Smooth muscle cell (in vitro differentiated cells): Measurements from ENCODE around the gene CNDP2. TPM values are rescaled to one million over a fixed set of nuclear protein-coding genes. Genes with fewer than 3 reads are reported as not detected.

Experiments used
- DNase-seq: peaks from one replicate; lab custom pipeline; 2025; ENCODE audit not compliant: unreplicated experiment; lab: John Stamatoyannopoulos, UW
- H2AFZ ChIP-seq: fragments of 200-600 bp; sonication (generic); 2 replicates; pipeline ENCODE4 v1.6.0; 2016; ENCODE audit warnings: antibody characterized with exemption, low read depth, mild to moderate bottlenecking
- H3F3A ChIP-seq: fragments of 200-600 bp; sonication (generic); 2 replicates; pipeline ENCODE4 v1.6.0; 2017; ENCODE audit warnings: antibody characterized with exemption, low read depth
- H3K27ac ChIP-seq: fragments of 200-600 bp; sonication (generic); 2 replicates; pipeline ENCODE4 v1.5.1; 2016; ENCODE audit warnings: low read depth, mild to moderate bottlenecking
- H3K27me3 ChIP-seq: fragments of 200-600 bp; sonication (generic); 2 replicates; pipeline ENCODE4 v1.6.1; 2016; ENCODE audit warnings: low read depth, mild to moderate bottlenecking
- H3K36me3 ChIP-seq: fragments of 200-600 bp; sonication (generic); 2 replicates; pipeline ENCODE4 v1.5.1; 2016; ENCODE audit warnings: low read depth
- H3K4me1 ChIP-seq: fragments of 200-600 bp; sonication (generic); 2 replicates; pipeline ENCODE4 v1.5.1; 2016; ENCODE audit warnings: low read depth
- H3K4me2 ChIP-seq: fragments of 200-600 bp; sonication (generic); 2 replicates; pipeline ENCODE4 v1.6.0; 2016; ENCODE audit warnings: mild to moderate bottlenecking
- H3K4me3 ChIP-seq: fragments of 200-600 bp; sonication (generic); 2 replicates; pipeline ENCODE4 v1.5.1; 2016; ENCODE audit warnings: mild to moderate bottlenecking
- H3K79me2 ChIP-seq: fragments of 200-600 bp; sonication (generic); 2 replicates; pipeline ENCODE4 v1.6.0; 2016; ENCODE audit warnings: low read depth, mild to moderate bottlenecking
- H3K9ac ChIP-seq: fragments of 200-600 bp; sonication (generic); 2 replicates; pipeline ENCODE4 v1.6.0; 2016; ENCODE audit warnings: low read depth
- H3K9me3 ChIP-seq: fragments of 200-600 bp; sonication (generic); replicated peaks from 2 replicates; pipeline ENCODE4 v1.5.1; 2016; ENCODE audit warnings: low read depth
- H4K20me1 ChIP-seq: fragments of 200-600 bp; sonication (generic); 2 replicates; pipeline ENCODE4 v1.6.0; 2016; ENCODE audit warnings: low read depth
- CTCF ChIP-seq: fragments of 200-600 bp; sonication (generic); IDR thresholded peaks from 2 replicates; pipeline ENCODE4 v1.5.1; 2017; ENCODE audit warnings: borderline replicate concordance, mild to moderate bottlenecking, antibody characterized with exemption; ENCODE audit not compliant: insufficient read depth, poor library complexity, severe bottlenecking
- WGBS: methylation state at CpG from one replicate; pipeline ENCODE4 v1.1.7; 2016; ENCODE audit warnings: low lambda C conversion rate; 5-methylcytosine and 5-hydroxymethylcytosine counted together
- polyA plus RNA-seq: library from polyadenylated mRNA; unstranded; fragments of >200 nt; fragmentation: Nextera tagmentation; extraction: Ambion mirVana; gene quantifications from 2 replicates; pipeline ENCODE4 v1.2.1, GENCODE V29; 2016
- total RNA-seq: library from RNA; depleted of rRNA; stranded (reverse); fragments of >200 nt; gene quantifications from 2 replicates; pipeline ENCODE4 v1.2.3, GENCODE V29; 2014

CNDP2 gene
- total and polyA plus RNA-seq, 2 experiments from 2014 or later: 48.0 to 64.1 TPM

GRCh38 chr18:74517236-74517630 is 21.1 kb downstream of the CNDP2 start:
- no peak for TF ChIP-seq CTCF
- Histone ChIP-seq H3K27me3 (no peaks in the 10 kb centered on the region), H3K9ac (no peak overlapping the region), H3K9me3 (no peaks in the 10 kb centered on the region), H3F3A (no peaks in the 10 kb centered on the region), H4K20me1 (peaks cover 29% of the 10 kb centered on the region), H3K4me2 (no peak overlapping the region), H3K27ac (no peak overlapping the region), H3K79me2 (no peaks in the 10 kb centered on the region), H3K36me3 (peaks cover 12% of the 10 kb centered on the region), H3K4me3 (no peak overlapping the region), H3K4me1 (no peaks in the 10 kb centered on the region), H2AFZ (no peak overlapping the region)
- 93% methylated on average over 15 of the region's 15 CpGs for WGBS
- DNase-seq: no peak

GRCh38 chr18:74518456-74519295 is 22.5 kb downstream of the CNDP2 start:
- H3F3A ChIP-seq: no peaks in the 10 kb centered on the region
- DNase-seq: no peak
- peaks cover 28% of the 10 kb centered on the region for H4K20me1 ChIP-seq
- no peaks in the 10 kb centered on the region for H3K9me3 ChIP-seq
- H2AFZ ChIP-seq: no peak overlapping the region
- no peak for TF ChIP-seq CTCF
- H3K79me2 ChIP-seq: no peaks in the 10 kb centered on the region
- H3K4me1 ChIP-seq: no peaks in the 10 kb centered on the region
- H3K27ac ChIP-seq: no peak overlapping the region
- H3K27me3 ChIP-seq: no peaks in the 10 kb centered on the region
- 91% methylated on average over 32 of the region's 32 CpGs for WGBS
- H3K4me3 ChIP-seq: no peak overlapping the region
- H3K36me3 ChIP-seq: peaks cover 12% of the 10 kb centered on the region
- H3K4me2 ChIP-seq: no peak overlapping the region
- no peak overlapping the region for H3K9ac ChIP-seq

GRCh38 chr18:74519320-74520095 is 23.3 kb downstream of the CNDP2 start:
- no peaks in the 10 kb centered on the region for H3F3A ChIP-seq
- H3K27ac ChIP-seq: no peak overlapping the region
- no peaks in the 10 kb centered on the region for H3K27me3 ChIP-seq
- peaks cover 21% of the 10 kb centered on the region for H4K20me1 ChIP-seq
- 93% methylated on average over 18 of the region's 18 CpGs for WGBS
- peaks cover 12% of the 10 kb centered on the region for H3K36me3 ChIP-seq
- no peak for TF ChIP-seq CTCF
- H3K4me3 ChIP-seq: no peak overlapping the region
- H3K79me2 ChIP-seq: no peaks in the 10 kb centered on the region
- H3K4me1 ChIP-seq: no peaks in the 10 kb centered on the region
- H3K9ac ChIP-seq: no peak overlapping the region
- DNase-seq: no peak
- no peaks in the 10 kb centered on the region for H3K9me3 ChIP-seq
- no peak overlapping the region for H2AFZ ChIP-seq
- H3K4me2 ChIP-seq: no peak overlapping the region
